HEK293 (cell line): ENCODE data around the gene ZNF574.

Source experiments
- CTCF ChIP-seq: fragments of 450-650 bp; formaldehyde crosslinking; IDR thresholded peaks from 2 replicates; pipeline ENCODE4 v1.5.1; 2016; ENCODE audit warnings: missing biosample characterization, missing genetic modification characterization
- GLIS1 ChIP-seq: fragments of 450-650 bp; formaldehyde crosslinking; IDR thresholded peaks from 2 replicates; pipeline ENCODE4 v1.5.1; 2016; ENCODE audit warnings: missing biosample characterization, missing genetic modification characterization
- PBX3 ChIP-seq: sonication (generic); formaldehyde crosslinking; IDR thresholded peaks from 2 replicates; pipeline ENCODE4 v1.8.1; 2022; ENCODE audit warnings: mild to moderate bottlenecking, moderate library complexity, missing genetic modification reagents
- REST ChIP-seq: fragments of 450-650 bp; formaldehyde crosslinking; IDR thresholded peaks from 2 replicates; pipeline ENCODE4 v1.5.1; 2016; ENCODE audit warnings: missing biosample characterization, missing genetic modification characterization
- SP2 ChIP-seq: fragments of 450-650 bp; formaldehyde crosslinking; IDR thresholded peaks from 2 replicates; pipeline ENCODE4 v1.5.1; 2016; ENCODE audit warnings: missing biosample characterization, missing genetic modification characterization
- ZBTB7A ChIP-seq: fragments of 450-650 bp; formaldehyde crosslinking; IDR thresholded peaks from 2 replicates; pipeline ENCODE4 v1.5.1; 2016; ENCODE audit warnings: low read depth, missing biosample characterization, missing genetic modification characterization
- ZNF132 ChIP-seq: fragments of 450-650 bp; formaldehyde crosslinking; IDR thresholded peaks from 2 replicates; pipeline ENCODE4 v1.5.1; 2017; ENCODE audit warnings: missing biosample characterization, missing genetic modification characterization, borderline replicate concordance
- ZNF140 ChIP-seq: fragments of 450-650 bp; formaldehyde crosslinking; IDR thresholded peaks from 2 replicates; pipeline ENCODE4 v1.5.1; 2016; ENCODE audit warnings: missing biosample characterization, missing genetic modification characterization
- ZNF18 ChIP-seq: fragments of 450-650 bp; formaldehyde crosslinking; IDR thresholded peaks from 2 replicates; pipeline ENCODE4 v1.5.1; 2016; ENCODE audit warnings: missing biosample characterization, missing genetic modification characterization
- ZNF214 ChIP-seq: fragments of 450-650 bp; formaldehyde crosslinking; IDR thresholded peaks from 2 replicates; pipeline ENCODE4 v1.5.1; 2017; ENCODE audit warnings: missing biosample characterization, mild to moderate bottlenecking, missing genetic modification characterization, borderline replicate concordance
- ZNF223 ChIP-seq: fragments of 450-650 bp; formaldehyde crosslinking; IDR thresholded peaks from 2 replicates; pipeline ENCODE4 v1.5.1; 2016; ENCODE audit warnings: missing biosample characterization, missing genetic modification characterization
- ZNF513 ChIP-seq: fragments of 450-650 bp; IDR thresholded peaks from 2 replicates; pipeline ENCODE4 v1.5.1; 2018; ENCODE audit warnings: missing biosample characterization, missing genetic modification characterization
- ZNF704 ChIP-seq: fragments of 450-650 bp; formaldehyde crosslinking; IDR thresholded peaks from 2 replicates; pipeline ENCODE4 v1.5.1; 2016; ENCODE audit warnings: missing biosample characterization, missing genetic modification characterization

GRCh38 chr19:42126574-42126973 lies 50.6 kb downstream of the ZNF574 start:
- TF ChIP-seq CTCF (tag by site-specific recombination) = no peak
- TF ChIP-seq ZNF214 = no peak
- TF ChIP-seq GLIS1 (tag by site-specific recombination) = no peak
- no peak for TF ChIP-seq ZNF132 (tag by site-specific recombination)
- TF ChIP-seq ZNF18 (tag by site-specific recombination) = no peak
- no peak for TF ChIP-seq ZBTB7A (tag by site-specific recombination)
- TF ChIP-seq ZNF704 (tag by site-specific recombination) = no peak
- no peak for TF ChIP-seq SP2 (tag by site-specific recombination)
- TF ChIP-seq REST (tag by site-specific recombination) = no peak
- TF ChIP-seq ZNF140 (tag by site-specific recombination) = no peak
- TF ChIP-seq ZNF513 = no peak
- no peak for TF ChIP-seq ZNF223 (tag by site-specific recombination)
- TF ChIP-seq PBX3 (CRISPR knock-in tag) = no peak
